Activated gamma-delta T cell (primary cell): Measurements from ENCODE around the gene C1QTNF5.
A peak's percentile ranks its signal among the peaks of the same experiment; 100 is the strongest.

Experiments
- DNase-seq: peaks from one replicate; lab custom pipeline; 2025; lab: John Stamatoyannopoulos, UW

The C1QTNF5 gene

GRCh38 chr11:119373059-119373920 is 32.6 kb upstream of the C1QTNF5 start:
- DNase-seq: no peak

GRCh38 chr11:119372260-119373058 is 31.8 kb upstream of the C1QTNF5 start:
- no peak for DNase-seq

- no peak for DNase-seq
Observed at GRCh38 chr11:119371778-119372182, 31.1 kb upstream of the C1QTNF5 start.

- DNase-seq: no peak
Observed at GRCh38 chr11:119371067-119371601, 30.5 kb upstream of the C1QTNF5 start.

GRCh38 chr11:119370486-119371046 is 29.9 kb upstream of the C1QTNF5 start:
- DNase-seq: no peak

GRCh38 chr11:119369132-119369925 is 28.6 kb upstream of the C1QTNF5 start:
- DNase-seq: no peak

GRCh38 chr11:119368121-119369034 is 27.7 kb upstream of the C1QTNF5 start:
- DNase-seq: no peak

- DNase-seq: no peak
Observed at GRCh38 chr11:119367661-119368120, 27.0 kb upstream of the C1QTNF5 start.

- no peak for DNase-seq
Observed at GRCh38 chr11:119366690-119367620, 26.3 kb upstream of the C1QTNF5 start.

- DNase-seq: no peak
Observed at GRCh38 chr11:119365071-119365591, 24.4 kb upstream of the C1QTNF5 start.

GRCh38 chr11:119363851-119364590 is 23.3 kb upstream of the C1QTNF5 start:
- peak; percentile 43 for DNase-seq

GRCh38 chr11:119363081-119363850 is 22.6 kb upstream of the C1QTNF5 start:
- DNase-seq: no peak

GRCh38 chr11:119362741-119363080 is 22.0 kb upstream of the C1QTNF5 start:
- no peak for DNase-seq

- DNase-seq: no peak
Observed at GRCh38 chr11:119361941-119362725, 21.4 kb upstream of the C1QTNF5 start.

GRCh38 chr11:119361056-119361787 is 20.5 kb upstream of the C1QTNF5 start:
- DNase-seq: no peak
